ENCODE measurements around the gene SH2D7.

- TF ChIP-seq CTCF (IDR thresholded peaks at IDR 0.05) (no peak), POLR2AphosphoS5 (IDR thresholded peaks at IDR 0.05) (no peak), POLR2A (IDR thresholded peaks at IDR 0.05) (no peak)
These were observed 3.6 kb upstream of the SH2D7 start for GRCh38 chr15:78088773-78089080.
